ENCODE results near the gene LRP8.

GRCh38 chr1:53326598-53327181, 1.2 kb downstream of the LRP8 start:
- TF ChIP-seq CTCF (IDR thresholded peaks at IDR 0.05) (no peak), POLR2A (IDR thresholded peaks at IDR 0.05) (no peak)
